Activated T-cell treated with anti-CD3 and anti-CD28 coated beads, Interleukin-2, amount 50 U/mL, for 4 hours (primary cell): ENCODE measurements around the gene COL4A4. TPM values are rescaled to one million over a fixed set of nuclear protein-coding genes. Genes with fewer than 3 reads are reported as not detected.

ENCODE experiments used
- ATAC-seq, 2 donors: fragments of 200-7000 bp; cut with Tn5 transposase; one replicate each; pipeline ENCODE4 v1.10.0; 2021
- DNase-seq: peaks from one replicate; pipeline ENCODE4 v3.0.0-alpha.2; 2020
- H3K27me3 Mint-ChIP-seq: one replicate; pipeline ENCODE4 v1.8.0; 2021; ENCODE audit warnings: low read depth, mixed read lengths
- H3K36me3 Mint-ChIP-seq: one replicate; pipeline ENCODE4 v1.8.0; 2022; ENCODE audit warnings: mixed read lengths; ENCODE audit not compliant: insufficient read depth
- H3K4me1 Mint-ChIP-seq: one replicate; pipeline ENCODE4 v1.8.0; 2021; ENCODE audit warnings: low read depth, mixed read lengths
- H3K4me3 Mint-ChIP-seq: one replicate; pipeline ENCODE4 v1.8.0; 2021; ENCODE audit warnings: mild to moderate bottlenecking, moderate library complexity, mixed read lengths
- H3K9me3 Mint-ChIP-seq: one replicate; pipeline ENCODE4 v1.8.0; 2021; ENCODE audit warnings: mixed read lengths
- total RNA-seq, 3 donors: library from RNA; stranded (reverse); gene quantifications; one replicate each; pipeline ENCODE4 v1.2.1, GENCODE V29; 2021

The COL4A4 gene
- total RNA-seq, 3 donors from 2014 or later = 0.14 TPM; not detected in 2

GRCh38 chr2:227013881-227014280 lies 150.1 kb downstream of the COL4A4 start:
- H3K4me3 Mint-ChIP-seq = no peak overlapping the region
- H3K4me1 Mint-ChIP-seq = no peaks in the 10 kb centered on the region
- H3K9me3 Mint-ChIP-seq = no peaks in the 10 kb centered on the region

GRCh38 chr2:227013330-227013729 lies 150.7 kb downstream of the COL4A4 start:
- Mint-ChIP-seq H3K9me3 (no peaks in the 10 kb centered on the region), H3K4me3 (no peak overlapping the region), H3K27me3 (peaks cover 4% of the 10 kb centered on the region)

More at GRCh38 chr2:227013881-227014280, 150.1 kb downstream of the COL4A4 start:
- no peak for ATAC-seq
- H3K27me3 Mint-ChIP-seq = peaks cover 4% of the 10 kb centered on the region
- no peaks in the 10 kb centered on the region for H3K36me3 Mint-ChIP-seq
- no peak for DNase-seq

GRCh38 chr2:227010433-227010832 lies 153.6 kb downstream of the COL4A4 start:
- Mint-ChIP-seq H3K27me3 (no peaks in the 10 kb centered on the region), H3K4me1 (no peaks in the 10 kb centered on the region), H3K36me3 (no peaks in the 10 kb centered on the region), H3K9me3 (no peaks in the 10 kb centered on the region), H3K4me3 (no peak overlapping the region)
- DNase-seq = no peak
- no peak for ATAC-seq

More at GRCh38 chr2:227013330-227013729, 150.7 kb downstream of the COL4A4 start:
- H3K4me1 Mint-ChIP-seq = no peaks in the 10 kb centered on the region
- DNase-seq (no peak), ATAC-seq (no peak)
- H3K36me3 Mint-ChIP-seq = no peaks in the 10 kb centered on the region

GRCh38 chr2:227007940-227008339 lies 156.1 kb downstream of the COL4A4 start:
- Mint-ChIP-seq H3K36me3 (no peaks in the 10 kb centered on the region), H3K4me1 (no peaks in the 10 kb centered on the region)

GRCh38 chr2:227007148-227007547 lies 156.9 kb downstream of the COL4A4 start:
- ATAC-seq = no peak
- Mint-ChIP-seq H3K36me3 (peaks cover 4% of the 10 kb centered on the region), H3K4me1 (no peaks in the 10 kb centered on the region), H3K9me3 (no peaks in the 10 kb centered on the region), H3K4me3 (no peak overlapping the region), H3K27me3 (no peaks in the 10 kb centered on the region)
- DNase-seq = no peak

More at GRCh38 chr2:227007940-227008339, 156.1 kb downstream of the COL4A4 start:
- DNase-seq (no peak), ATAC-seq (no peak)
- no peak overlapping the region for H3K4me3 Mint-ChIP-seq
- H3K27me3 Mint-ChIP-seq = no peaks in the 10 kb centered on the region
- H3K9me3 Mint-ChIP-seq = no peaks in the 10 kb centered on the region

GRCh38 chr2:227006189-227006897 lies 157.7 kb downstream of the COL4A4 start:
- no peak overlapping the region for H3K4me3 Mint-ChIP-seq
- no peaks in the 10 kb centered on the region for H3K27me3 Mint-ChIP-seq

GRCh38 chr2:227004482-227004881 lies 159.5 kb downstream of the COL4A4 start:
- no peaks in the 10 kb centered on the region for H3K9me3 Mint-ChIP-seq
- DNase-seq = no peak
- H3K4me1 Mint-ChIP-seq = no peaks in the 10 kb centered on the region
- no peak overlapping the region for H3K4me3 Mint-ChIP-seq
- peaks cover 17% of the 10 kb centered on the region for H3K36me3 Mint-ChIP-seq
- no peaks in the 10 kb centered on the region for H3K27me3 Mint-ChIP-seq
- no peak for ATAC-seq

More at GRCh38 chr2:227006189-227006897, 157.7 kb downstream of the COL4A4 start:
- Mint-ChIP-seq H3K4me1 (no peaks in the 10 kb centered on the region), H3K36me3 (peaks cover 5% of the 10 kb centered on the region), H3K9me3 (no peaks in the 10 kb centered on the region)
- DNase-seq = no peak
- ATAC-seq = no peak

GRCh38 chr2:227000123-227000522 lies 163.9 kb downstream of the COL4A4 start:
- Mint-ChIP-seq H3K4me1 (peaks cover 6% of the 10 kb centered on the region), H3K9me3 (peaks cover 6% of the 10 kb centered on the region), H3K36me3 (peaks cover 46% of the 10 kb centered on the region), H3K4me3 (no peak overlapping the region), H3K27me3 (no peaks in the 10 kb centered on the region)
- ATAC-seq (no peak), DNase-seq (no peak)

GRCh38 chr2:226999661-227000060 lies 164.3 kb downstream of the COL4A4 start:
- ATAC-seq = no peak
- peaks cover 50% of the 10 kb centered on the region for H3K36me3 Mint-ChIP-seq

GRCh38 chr2:226995625-226996041 lies 168.4 kb downstream of the COL4A4 start:
- Mint-ChIP-seq H3K9me3 (peaks cover 6% of the 10 kb centered on the region), H3K4me1 (peaks cover 14% of the 10 kb centered on the region), H3K27me3 (no peaks in the 10 kb centered on the region), H3K4me3 (no peak overlapping the region), H3K36me3 (peaks cover 62% of the 10 kb centered on the region)
- no peak for DNase-seq
- peak; percentile 91 to 92 for ATAC-seq

More at GRCh38 chr2:226999661-227000060, 164.3 kb downstream of the COL4A4 start:
- peaks cover 9% of the 10 kb centered on the region for H3K4me1 Mint-ChIP-seq
- no peak for DNase-seq
- H3K9me3 Mint-ChIP-seq = peaks cover 6% of the 10 kb centered on the region
- no peaks in the 10 kb centered on the region for H3K27me3 Mint-ChIP-seq
- H3K4me3 Mint-ChIP-seq = no peak overlapping the region

- Mint-ChIP-seq H3K9me3 (peaks cover 6% of the 10 kb centered on the region), H3K4me3 (no peak overlapping the region), H3K4me1 (peaks cover 14% of the 10 kb centered on the region), H3K36me3 (peaks cover 54% of the 10 kb centered on the region), H3K27me3 (no peaks in the 10 kb centered on the region)
- ATAC-seq = no peak
- DNase-seq = no peak
These were observed 169.2 kb downstream of the COL4A4 start for GRCh38 chr2:226994775-226995174.

GRCh38 chr2:226993171-226993570 lies 170.8 kb downstream of the COL4A4 start:
- no peak overlapping the region for H3K4me3 Mint-ChIP-seq
- ATAC-seq (no peak), DNase-seq (no peak)
- H3K27me3 Mint-ChIP-seq = no peaks in the 10 kb centered on the region
- H3K9me3 Mint-ChIP-seq = no peaks in the 10 kb centered on the region
- H3K36me3 Mint-ChIP-seq = peaks cover 46% of the 10 kb centered on the region
- H3K4me1 Mint-ChIP-seq = peaks cover 14% of the 10 kb centered on the region

- Mint-ChIP-seq H3K4me1 (peaks cover 14% of the 10 kb centered on the region), H3K9me3 (no peaks in the 10 kb centered on the region), H3K27me3 (no peaks in the 10 kb centered on the region), H3K4me3 (no peak overlapping the region), H3K36me3 (peaks cover 40% of the 10 kb centered on the region)
- DNase-seq = no peak
- ATAC-seq = no peak
These were observed 172.3 kb downstream of the COL4A4 start for GRCh38 chr2:226991663-226992062.

- no peak overlapping the region for H3K4me3 Mint-ChIP-seq
- no peaks in the 10 kb centered on the region for H3K9me3 Mint-ChIP-seq
- peaks cover 11% of the 10 kb centered on the region for H3K36me3 Mint-ChIP-seq
- ATAC-seq (no peak), DNase-seq (no peak)
- peaks cover 15% of the 10 kb centered on the region for H3K4me1 Mint-ChIP-seq
- H3K27me3 Mint-ChIP-seq = no peaks in the 10 kb centered on the region
These were observed 178.4 kb downstream of the COL4A4 start for GRCh38 chr2:226985583-226985946.
